Measurements from ENCODE around the gene SDHD. TPM values are rescaled to one million over a fixed set of nuclear protein-coding genes. Genes with fewer than 3 reads are reported as not detected.

SDHD gene
- total and polyA plus RNA-seq, 9 of the 15 experiments (the other 6 are each of a cell fraction or from before 2014, with no cell fraction given) = 150 to 1,225 (median 215) TPM

GRCh38 chr11:112062923-112063322, 23.8 kb upstream of the SDHD start:
- ChIA-PET CTCF (ENCODE audit: low intra/inter-chr PET ratio) (no interaction called here), POLR2A (interaction anchor here (1.0 kb wide), 1 partner anchor 16 kb away, joined by 3 read pairs; no protein-coding TSS in a partner anchor)
- no peak overlapping the region for H3K4me2 ChIP-seq (ENCODE audit: insufficient read depth, low read length)
- intact Hi-C loops (cut with micrococcal nuclease) (no loop called here), in situ Hi-C loops (cut with MboI) (no loop called here)
- H3K9ac ChIP-seq (ENCODE audit: insufficient read depth in 1 of 2, low read depth in 2 of 2, low read length in 2 of 2) = no peak overlapping the region
- no peak overlapping the region for H3K27ac ChIP-seq (ENCODE audit: extremely low read depth, low read depth, low read length)
- TSS peak; percentile 36 for BruUV-seq (replicated peaks)
- TF ChIP-seq ZNF316 (IDR thresholded peaks at IDR 0.05) (peak; percentile 90), C11orf30 (IDR thresholded peaks at IDR 0.05; ENCODE audit: low read depth) (peak; percentile 84), MAFF (IDR thresholded peaks at IDR 0.05; ENCODE audit: low read length) (peak; percentile 51), CBX2 (IDR thresholded peaks at IDR 0.05; ENCODE audit: insufficient read depth, low read length, poor library complexity, severe bottlenecking) (no peak), STAG1 (CRISPR knock-in tag; IDR thresholded peaks at IDR 0.05; ENCODE audit: borderline replicate concordance) (no peak), MAFG (tag; conservative IDR thresholded peaks at IDR 0.05) (peak; percentile 69)
- DNase-seq (ENCODE audit: extremely low read depth in 1 of 4, low spot score in 3 of 4) (no peak), FAIRE-seq (no peak), ATAC-seq (no peak)
- H2AFZ ChIP-seq (ENCODE audit: low read depth, low read length) = no peak overlapping the region
- H3K27me3 ChIP-seq (ENCODE audit: control insufficient read depth in 2 of 2, insufficient read depth in 2 of 2, low read length in 2 of 2) = no peaks in the 10 kb centered on the region
- H4K20me1 ChIP-seq (replicated peaks; ENCODE audit: control insufficient read depth, insufficient read depth, low read length) = no peaks in the 10 kb centered on the region
- H3K36me3 ChIP-seq (ENCODE audit: control insufficient read depth, insufficient read depth, low read length) = peaks cover 56% of the 10 kb centered on the region
- no peaks in the 10 kb centered on the region for H3K9me3 ChIP-seq (replicated peaks; ENCODE audit: control insufficient read depth, insufficient read depth, low read depth, low read length)
- WGBS (ENCODE audit: insufficient coverage, low coverage, missing lambda C conversion rate) = 100% methylated on average over 1 of the region's 1 CpG
- H3K4me1 ChIP-seq (replicated peaks in 1 of 2; ENCODE audit: control insufficient read depth in 2 of 2, insufficient read depth in 2 of 2, low read length in 2 of 2) = no peaks in the 10 kb centered on the region
- no peaks in the 10 kb centered on the region for H3K79me2 ChIP-seq (ENCODE audit: control insufficient read depth, insufficient read depth, low read length)
- no peaks in the 10 kb centered on the region for H3K9me1 ChIP-seq (ENCODE audit: control insufficient read depth, insufficient read depth, low read length)
- H3K4me3 ChIP-seq = no peak overlapping the region

Data from K562 (cell line).